Activated CD4-positive, alpha-beta T cell treated with anti-CD3 and anti-CD28 coated beads, Interleukin-10, Interleukin-2, amounts not matched to agents 100 ng/mL and 50 ng/mL, durations not matched to agents 16 hours and 8 hours (primary cell): ENCODE data around the gene ADCY2.

Experiments
- DNase-seq: peaks from one replicate; pipeline ENCODE4 v3.0.0-alpha.2; 2020

ADCY2 gene

DNA sequence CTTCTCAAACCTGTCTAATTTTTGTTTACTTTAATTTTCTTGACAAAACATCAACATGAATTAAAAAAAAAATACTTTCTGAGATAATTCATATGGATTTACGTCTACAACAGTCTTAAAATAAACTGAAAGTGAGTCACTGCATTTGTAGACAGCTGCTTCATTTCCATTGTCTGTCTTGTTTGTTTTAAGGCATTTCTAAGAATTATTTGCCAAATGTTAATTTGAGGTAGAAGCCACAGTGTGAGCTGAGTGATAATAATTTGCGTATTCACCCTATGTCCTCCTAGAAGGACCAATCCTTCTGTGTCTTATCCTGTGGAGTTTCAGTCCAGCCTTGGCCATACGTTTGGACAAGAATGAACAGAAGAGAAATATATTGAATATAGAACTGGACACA is 280.5 kb downstream of the ADCY2 start:
- DNase-seq, result no peak

DNA sequence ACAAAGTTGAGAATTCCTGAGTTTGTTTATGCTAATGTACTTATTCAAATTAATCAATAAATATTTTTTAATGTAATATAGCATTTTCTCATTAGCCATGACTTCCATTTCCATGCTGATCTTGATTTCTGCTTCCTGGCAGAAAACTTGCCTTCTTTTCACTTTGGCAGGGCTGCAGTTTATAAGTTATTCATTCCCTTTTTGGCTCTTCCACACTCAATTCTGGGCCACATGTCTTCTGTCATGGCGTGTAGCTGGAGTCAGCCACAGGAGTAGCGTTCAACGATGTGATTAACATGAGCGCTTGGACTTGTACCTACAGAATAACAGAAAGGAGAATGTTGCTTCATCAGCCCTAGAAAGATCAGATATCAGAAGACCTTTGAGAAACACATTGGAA is 282.1 kb downstream of the ADCY2 start:
- no peak for DNase-seq

DNA sequence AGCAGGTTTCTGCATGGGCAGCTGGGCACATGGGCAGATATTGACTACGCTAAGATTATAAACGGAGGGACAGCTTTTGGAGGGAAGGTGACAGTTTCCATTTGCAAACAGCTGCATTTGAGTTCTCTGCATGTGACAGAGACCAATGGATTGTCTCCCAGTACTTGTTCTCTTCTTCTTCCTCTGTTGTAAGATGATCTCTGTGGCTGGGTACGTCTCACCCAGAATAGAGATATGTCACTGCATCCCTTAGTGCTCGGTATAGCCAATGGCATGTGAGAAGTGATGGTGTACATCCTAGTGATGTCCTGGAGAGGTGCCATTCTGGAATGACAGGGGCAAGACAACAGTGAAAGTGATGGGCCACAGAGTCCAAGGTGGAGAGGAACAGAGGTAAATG is 283.7 kb downstream of the ADCY2 start:
- DNase-seq, result no peak

DNA sequence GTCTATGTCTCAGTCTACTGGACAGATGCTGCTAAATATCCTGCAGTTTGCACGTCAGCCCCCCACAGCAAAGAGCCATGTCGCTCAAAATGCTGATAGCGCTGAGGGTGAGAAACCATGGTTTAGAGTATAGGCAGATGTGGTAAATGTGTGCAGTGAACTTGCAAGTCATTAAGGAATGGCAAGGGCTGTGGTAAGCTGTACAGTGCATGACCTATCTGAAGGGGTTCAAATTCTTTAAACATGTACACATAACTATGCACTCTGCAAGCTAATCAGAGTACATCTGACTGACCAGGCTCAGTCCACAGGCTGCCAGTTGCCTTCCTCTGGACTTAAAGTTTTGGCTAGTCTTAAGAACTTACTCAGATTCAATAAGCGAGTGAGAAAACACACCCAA is 284.3 kb downstream of the ADCY2 start:
- no peak for DNase-seq

DNA sequence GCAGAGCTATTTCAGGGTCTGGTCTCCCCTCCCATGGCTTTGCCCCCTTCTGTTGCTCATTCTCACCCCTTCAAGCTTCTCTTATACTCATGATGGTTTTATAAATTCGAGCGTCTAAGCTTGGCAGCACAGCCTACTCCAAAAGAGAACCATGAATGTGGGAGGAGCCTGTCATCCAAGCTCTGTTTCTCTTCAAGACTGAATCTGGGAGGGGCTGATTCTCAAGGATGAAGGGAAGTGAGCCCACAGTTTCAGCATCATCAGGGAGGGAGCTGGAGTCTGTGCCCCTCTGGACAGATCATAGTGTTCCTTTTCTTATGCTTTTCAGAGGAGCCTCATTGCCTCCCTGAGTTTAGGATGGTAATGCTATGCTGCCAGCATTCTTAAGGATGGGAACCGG is 286.4 kb downstream of the ADCY2 start:
- DNase-seq, result no peak

DNA sequence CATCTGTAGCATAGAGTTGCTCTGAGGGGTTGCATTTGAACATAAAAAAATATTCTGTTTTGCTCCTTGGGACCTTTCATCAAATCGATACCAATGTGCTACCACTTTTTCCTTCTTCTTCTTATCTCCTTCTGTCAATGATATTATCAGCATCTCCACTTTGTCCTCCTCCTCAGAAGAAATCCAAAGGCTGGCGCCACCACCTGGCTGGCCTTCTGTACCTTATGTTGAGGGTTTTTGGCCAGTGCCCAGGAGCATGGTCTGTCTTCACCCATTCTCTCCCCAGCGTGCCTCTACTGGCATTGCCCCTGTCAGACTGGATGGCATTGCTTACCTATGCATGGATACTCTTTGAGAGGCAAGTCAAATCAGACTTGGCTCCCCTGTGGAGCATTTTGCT is 287.8 kb downstream of the ADCY2 start:
- DNase-seq, result no peak

DNA sequence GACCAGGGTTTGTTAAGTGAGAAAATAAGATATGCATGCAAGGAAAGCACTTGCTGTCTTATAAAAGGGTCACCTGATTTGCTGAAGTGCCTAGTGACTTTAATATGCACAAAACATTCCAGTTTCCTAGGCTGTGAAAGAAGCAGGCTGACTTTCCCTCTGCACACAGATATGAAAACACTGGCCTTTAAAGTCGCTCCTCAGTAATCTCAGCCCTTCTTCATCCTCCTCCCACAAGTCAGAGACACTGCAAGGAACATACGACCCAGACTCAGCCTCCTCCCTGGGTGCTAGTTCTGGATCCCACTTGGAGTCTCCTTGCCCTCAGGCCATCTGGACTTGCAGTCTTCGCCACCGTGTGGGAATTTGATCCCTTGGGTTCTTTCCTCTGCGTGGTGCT is 288.9 kb downstream of the ADCY2 start:
- DNase-seq, result no peak

DNA sequence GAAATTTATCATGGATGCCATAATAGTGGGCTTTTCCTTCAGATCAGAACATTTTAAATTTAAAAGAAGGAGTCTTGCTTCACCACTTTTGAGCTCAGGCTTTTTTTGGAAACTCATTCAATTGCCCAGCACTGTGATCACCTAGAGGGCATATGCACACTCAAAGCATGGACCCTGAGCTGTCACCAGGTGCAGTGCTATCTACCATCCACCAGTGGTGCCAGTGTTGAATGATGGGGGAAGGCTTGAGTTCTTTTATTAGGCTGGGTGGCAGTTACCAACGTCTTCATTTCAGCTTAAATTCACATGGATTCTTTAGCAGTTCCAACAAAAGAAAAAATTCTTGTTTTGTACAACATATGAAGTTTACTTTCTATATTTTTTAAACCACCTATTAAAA is 290.9 kb downstream of the ADCY2 start:
- DNase-seq, result no peak

DNA sequence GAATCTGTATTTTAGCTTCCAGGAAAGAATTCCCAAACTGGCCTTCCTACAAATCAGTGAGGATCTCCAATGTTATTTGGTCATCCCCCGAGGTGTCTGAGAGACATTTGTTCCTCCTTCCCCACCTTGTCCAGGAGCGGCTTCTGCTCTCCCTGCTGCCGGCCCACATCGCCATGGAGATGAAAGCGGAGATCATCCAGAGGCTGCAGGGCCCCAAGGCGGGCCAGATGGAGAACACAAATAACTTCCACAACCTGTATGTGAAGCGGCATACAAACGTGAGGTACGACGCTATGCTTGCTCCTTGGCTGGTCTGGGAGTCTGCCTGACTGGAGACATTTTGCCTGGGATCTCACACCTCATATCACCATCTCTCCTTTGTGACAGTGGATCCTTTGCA is 294.6 kb downstream of the ADCY2 start:
- DNase-seq, result no peak

DNA sequence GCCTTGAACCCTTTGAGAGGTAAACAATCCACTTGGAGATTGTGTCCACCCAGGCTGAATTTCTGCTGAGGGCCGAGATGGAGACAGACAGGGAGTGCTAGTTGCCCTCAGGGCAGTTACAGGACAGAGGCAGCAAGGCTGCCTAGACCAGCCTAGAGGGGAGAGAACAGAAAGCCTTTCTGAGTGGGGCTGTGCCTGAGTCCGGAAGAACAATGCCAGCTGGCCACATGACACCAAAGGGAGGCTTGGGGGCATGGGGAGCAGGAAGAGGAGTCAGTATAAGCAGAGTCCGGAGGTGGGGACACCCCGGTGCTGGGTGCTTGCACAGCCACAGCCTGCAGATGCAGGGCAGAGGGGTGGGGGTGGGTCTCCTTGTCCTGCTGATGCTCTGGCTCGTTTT is 309.3 kb downstream of the ADCY2 start:
- DNase-seq, result no peak

DNA sequence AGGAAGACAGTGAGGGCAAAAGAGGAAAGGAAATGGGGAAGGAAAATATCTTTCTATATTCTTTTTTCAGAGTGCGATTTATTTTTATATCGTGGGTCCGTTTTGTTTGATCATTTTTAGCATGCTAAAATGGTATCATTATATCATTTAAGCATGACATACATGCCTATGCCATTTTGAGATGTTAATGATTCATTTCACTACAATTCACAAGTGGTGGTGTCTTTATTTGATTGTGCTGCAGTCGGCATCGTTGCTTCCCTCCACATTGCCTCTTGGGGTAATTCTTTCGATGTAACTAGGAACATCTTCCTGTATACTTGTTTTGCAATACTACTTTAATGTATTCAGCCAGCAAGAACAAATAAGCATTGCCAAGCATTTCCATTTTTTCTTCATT is 309.8 kb downstream of the ADCY2 start:
- no peak for DNase-seq

DNA sequence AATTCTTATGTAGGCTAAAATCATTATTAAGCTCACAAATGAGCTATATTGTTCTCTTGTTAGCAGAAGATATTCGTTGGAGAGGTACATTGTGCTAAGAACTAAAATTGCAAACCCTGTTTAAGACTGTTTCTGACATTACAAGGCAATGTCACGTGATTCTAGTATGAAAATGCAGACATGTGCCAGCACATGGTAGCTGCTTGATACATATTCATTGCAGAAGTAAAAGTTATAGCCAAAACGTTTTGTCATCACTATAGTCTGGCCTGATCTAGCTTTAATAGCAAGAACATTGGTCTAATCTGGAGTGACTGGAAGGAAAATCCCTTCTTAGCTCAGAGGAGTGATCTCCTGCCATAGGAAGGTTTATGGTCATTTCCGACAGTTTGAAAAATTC is 310.3 kb downstream of the ADCY2 start:
- DNase-seq, result no peak

DNA sequence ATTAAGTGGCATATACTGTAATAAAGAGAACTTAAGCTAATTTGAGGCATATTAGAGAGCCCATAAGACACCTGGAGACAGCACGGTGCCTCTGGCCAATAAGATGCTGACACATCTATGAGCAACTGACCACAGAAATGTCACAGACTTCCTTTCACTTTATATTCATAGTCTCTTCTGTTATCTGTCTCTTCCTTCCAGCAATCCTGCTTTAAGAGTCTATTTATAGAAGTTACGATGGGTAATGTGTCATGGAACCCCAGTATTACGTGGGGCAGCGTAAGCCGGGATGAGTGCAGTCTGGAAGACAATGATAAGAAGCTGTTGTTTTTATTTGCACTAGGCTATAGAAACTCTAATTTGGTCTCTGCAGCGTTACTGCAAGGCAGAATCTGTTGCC is 318.2 kb downstream of the ADCY2 start:
- DNase-seq, result no peak

DNA sequence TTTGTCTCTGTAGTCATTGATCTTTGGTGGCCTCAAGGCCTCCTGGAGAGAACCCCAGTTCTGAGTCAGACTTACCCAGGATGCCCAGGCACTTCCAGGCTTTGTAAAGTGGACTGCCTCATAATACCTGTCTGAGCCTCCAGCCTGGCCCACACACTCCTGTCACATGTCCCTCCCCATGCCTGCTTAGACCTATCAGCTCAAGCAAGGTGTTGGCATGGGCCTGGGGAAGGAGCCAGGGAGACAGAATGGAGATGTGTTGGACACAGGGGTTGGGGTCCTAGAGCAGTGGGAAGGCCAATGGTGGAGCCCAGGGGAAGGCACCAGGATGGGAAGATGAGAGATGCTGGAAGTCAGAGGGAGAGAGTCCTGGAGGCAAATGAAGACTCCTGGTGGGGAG is 318.8 kb downstream of the ADCY2 start:
- no peak for DNase-seq

DNA sequence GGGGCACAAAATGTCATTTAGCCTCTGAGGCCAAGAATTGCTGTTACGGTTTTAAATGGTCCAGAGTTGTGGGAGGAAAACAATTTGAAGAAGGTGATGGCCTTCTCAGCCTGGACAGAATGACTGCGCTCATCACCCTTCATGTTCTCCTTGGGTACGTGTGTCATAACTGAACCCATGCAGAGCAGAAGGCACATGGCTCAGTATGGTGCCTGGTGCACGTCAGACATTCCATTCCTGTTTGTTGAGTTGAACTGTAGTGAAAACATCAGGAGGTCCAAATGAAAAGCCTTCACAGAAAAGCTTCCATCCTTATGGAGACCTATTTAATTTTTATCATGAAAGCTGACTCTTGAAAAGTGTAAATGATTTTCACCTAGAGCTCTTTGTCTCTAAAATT is 321.8 kb downstream of the ADCY2 start:
- no peak for DNase-seq

DNA sequence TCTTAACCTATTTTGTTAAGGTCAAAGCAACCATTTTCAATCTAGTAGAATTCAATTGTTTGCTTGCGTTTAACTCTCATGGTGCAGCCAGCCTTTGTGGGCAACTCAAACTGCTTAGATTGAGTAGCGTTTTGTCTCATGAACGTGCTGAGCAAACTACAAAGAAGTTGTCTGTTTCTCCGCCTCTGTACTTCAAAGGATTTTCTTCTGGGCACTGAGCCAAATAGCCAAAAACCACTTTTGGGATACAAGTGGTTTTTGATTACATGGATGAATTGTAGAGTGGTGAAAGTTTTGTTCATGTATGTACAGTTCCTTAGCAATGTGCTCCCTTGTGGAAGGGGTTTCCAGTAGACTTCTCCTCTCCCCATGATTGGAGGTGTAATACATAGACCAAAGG is 332.1 kb downstream of the ADCY2 start:
- no peak for DNase-seq

DNA sequence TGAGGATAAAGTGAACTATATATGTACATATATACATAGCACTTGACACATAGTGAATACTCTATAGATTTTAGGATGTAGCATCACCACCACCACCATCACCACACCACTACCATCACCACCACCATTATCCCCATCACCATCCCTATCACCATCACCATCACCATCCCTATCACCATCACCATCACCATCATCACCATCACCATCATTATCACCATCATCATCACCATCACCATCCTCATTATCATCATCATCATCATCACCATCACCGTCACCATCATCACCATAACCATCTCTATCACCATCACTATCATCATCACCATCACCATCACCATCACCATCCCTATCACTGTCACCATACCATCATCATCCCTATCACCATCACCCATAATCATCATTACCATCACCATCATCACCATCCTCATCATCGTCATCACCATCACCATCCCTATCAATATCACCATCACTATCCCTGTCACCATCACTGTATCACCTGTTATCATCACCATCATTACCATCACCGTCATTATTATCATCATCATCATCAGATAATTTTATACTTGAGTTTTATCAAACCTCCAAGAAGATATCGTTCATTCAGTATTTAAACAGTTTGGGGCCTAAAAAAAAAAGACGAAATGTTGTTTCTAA is 345.6 kb downstream of the ADCY2 start:
- no peak for DNase-seq

DNA sequence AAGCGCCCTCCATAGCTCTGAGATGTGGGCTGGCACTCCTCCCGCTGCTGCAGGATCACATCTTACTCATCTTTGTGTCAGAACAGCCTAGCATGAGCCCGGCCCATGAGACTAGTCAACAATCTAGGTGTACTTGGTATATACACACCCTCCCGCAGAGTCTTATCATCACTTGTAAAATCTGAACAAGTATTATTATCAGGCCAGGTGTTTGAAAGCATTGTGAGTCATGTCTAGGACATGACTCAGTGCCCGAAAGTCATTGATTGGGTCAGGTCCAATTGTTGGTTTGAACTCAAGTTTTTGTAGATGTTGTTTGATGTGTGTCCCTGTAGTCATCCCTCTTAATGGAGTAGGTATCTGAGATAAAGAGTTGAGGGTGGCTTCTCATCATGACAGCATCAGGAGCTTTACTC is 346.3 kb downstream of the ADCY2 start:
- no peak for DNase-seq

DNA sequence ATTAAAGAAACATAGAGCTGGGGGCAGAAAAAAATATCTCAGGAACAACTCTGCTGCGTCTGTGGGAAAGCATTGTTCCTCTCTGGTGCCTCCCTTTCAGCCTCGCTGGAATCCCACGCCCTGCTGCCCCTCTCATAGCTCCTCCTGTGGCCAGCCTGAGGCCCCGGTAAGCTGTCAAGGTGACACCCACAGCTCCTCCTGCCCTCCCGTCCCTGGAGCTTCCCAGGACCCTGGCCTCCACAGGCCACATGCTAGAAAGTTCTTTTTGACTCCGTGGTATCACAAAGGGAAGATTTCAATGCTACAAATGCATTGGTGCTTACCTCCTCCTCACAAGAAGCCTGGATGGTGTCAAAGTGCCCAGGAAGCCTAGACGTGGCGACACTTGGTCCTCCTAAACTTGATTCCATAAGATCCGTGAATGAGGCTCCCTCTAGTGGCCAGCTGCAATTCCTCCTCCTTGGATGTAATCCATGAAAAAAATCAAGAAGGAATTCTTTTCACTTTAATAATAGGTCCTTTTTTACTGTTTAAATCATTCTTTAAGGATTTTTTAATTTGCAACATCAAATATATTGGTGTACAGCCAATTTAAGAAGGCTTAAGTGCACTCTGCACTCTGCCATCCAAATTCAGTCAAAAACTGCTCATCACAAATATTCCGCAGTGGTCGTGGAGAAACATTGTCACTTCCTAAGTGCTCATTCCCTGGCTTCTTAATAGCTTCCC is 350.1 kb downstream of the ADCY2 start:
- DNase-seq, result peak; percentile 26

DNA sequence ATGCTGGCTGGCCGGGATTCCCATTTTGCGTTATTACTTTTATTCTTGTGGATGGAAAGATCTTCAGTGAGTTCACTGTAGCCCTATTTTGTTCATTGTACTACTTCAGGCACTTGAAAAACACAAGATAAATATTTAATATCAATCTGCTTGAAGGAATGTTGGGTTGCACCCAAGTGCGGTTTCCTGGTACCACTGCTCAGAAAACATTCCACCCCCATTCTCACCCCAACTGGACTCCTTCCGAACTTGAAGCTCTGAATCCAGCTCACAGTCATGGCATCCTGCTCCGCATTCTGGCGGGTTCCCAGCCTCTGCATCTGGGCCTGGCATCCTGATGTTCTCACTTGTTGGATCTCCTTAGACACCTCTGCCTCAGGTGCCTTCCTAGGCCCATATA is 351.8 kb downstream of the ADCY2 start:
- no peak for DNase-seq

DNA sequence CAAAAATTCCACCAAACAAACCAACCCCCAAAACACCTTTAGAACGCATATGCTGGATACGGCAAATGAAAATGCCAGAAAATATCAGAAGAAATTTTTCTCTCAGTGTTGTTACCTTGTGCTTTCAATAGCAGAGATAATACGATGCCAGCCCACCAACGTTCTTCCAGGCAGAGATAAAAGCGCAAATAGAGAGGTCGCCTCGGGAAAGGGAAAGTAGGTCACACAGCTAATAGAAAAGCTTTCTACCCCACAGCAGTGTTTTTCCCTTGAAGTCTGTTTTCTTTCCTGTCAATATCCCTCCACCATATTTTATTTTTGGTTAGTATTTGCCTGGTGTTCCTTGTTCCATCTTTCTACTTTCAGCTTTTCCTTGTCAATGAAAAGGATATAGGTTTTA is 353.7 kb downstream of the ADCY2 start:
- DNase-seq, result no peak

DNA sequence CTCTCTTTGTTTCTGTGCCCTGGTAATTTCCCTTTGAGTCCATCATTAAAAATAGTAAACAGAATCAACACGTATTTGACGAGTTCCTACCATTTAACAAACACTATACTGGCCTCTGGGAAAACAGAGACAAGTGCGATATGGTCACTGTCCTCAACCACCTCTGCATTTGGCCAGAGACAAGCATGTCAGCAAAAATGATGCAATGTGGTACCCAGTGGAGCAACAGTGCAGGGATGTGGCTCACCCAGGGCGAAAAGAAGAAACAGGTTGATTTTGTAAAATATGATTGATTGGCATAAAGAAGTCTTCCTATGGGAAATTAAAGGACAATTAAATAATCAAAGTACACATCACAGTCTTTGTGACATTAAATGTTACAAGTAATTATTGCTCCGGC is 355.9 kb downstream of the ADCY2 start:
- no peak for DNase-seq

DNA sequence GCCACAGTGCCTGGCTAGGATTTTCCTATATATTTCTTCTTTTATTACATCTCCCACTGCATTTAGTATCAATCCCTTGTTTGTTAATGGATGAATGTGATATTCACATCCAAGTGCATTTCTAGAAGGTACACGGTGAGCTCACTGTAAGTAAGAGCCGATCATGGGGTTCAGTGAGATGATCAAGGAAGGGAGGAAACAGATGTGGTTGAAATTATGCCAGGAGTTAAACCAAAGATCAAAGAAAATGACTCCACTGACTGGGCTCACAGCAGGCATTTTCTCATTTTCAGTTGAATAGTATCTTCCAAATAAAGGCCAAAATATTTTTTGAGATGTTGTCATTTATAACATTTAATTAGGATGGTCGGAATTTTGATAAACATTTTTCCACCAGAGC is 357.2 kb downstream of the ADCY2 start:
- DNase-seq, result no peak

DNA sequence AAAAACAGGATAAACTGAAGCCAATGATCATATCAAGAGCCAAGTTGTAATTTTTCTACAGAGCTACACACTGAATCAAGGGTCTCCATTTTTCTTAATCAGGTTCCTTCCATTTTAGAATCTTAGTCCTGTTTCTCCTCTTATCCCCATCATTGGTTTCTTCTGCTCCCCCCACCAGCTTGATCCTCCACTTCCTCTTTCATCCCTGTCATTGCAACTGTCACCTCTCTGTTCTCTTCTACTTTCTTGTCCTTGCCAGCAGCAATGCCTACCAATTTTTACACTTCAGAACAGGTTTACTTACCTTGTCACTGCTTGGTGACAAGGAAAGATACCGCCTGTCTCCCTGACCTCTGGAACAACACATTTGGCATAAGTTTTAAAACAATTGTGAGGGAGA is 357.7 kb downstream of the ADCY2 start:
- DNase-seq, result no peak

DNA sequence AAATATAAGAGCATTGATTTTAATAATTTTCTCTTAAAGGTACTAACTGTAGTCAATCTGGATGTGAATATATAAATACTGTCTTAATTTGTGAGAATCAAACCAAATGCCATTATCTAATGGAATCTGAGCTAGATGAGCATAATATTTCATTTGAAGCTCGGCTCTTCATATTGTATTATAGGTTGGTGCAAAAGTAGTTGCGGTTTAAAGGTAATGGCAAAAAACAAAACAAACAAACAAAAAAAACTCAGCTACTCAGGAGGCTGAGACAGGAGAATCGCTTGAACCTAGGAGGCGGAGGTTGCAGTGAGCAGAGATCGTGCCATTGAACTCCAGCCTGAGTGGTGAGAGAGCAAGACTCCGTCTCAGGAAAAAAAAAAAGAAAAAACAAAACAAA is 358.6 kb downstream of the ADCY2 start:
- DNase-seq, result no peak
